GM04503 (cell line): ENCODE data around the gene MYO1E.
A peak's percentile ranks its signal among the peaks of the same experiment; 100 is the strongest.
"Not testable (repeated sequence)": the region's sequence is repeated elsewhere in the genome, so short reads cannot be mapped to it uniquely, and the experiment has no call there.

Experiments
- DNase-seq: peaks from one replicate; pipeline ENCODE4 v3.0.0-alpha.2; 2012; ENCODE audit warnings: low read depth

Gene MYO1E

GRCh38 chr15:59350421-59350732 is 22.3 kb downstream of the MYO1E start:
- no peak for DNase-seq

- peak; percentile 73 for DNase-seq
These were observed 22.8 kb downstream of the MYO1E start for GRCh38 chr15:59349680-59350420.

DNA sequence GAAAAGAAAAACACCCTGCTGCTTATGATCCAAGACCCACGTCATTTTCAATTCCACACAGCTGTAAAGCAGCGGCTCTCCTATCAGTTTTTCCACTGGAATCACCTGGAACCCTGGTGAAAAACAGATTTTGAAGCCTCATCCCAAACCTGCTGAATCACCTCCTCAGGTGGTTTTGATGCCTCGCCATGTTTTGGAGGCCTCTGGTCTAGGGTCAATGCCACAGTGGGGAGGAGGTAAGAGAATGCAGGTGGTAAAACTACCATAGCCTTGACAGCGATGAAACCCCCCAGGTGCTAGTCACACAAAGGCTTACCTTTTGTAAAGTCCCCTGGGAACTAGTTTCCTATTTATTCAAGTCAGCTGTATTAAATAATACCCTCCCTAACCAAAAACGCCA is 24.8 kb downstream of the MYO1E start:
- DNase-seq = no peak

- DNase-seq = no peak
These were observed 25.7 kb downstream of the MYO1E start for GRCh38 chr15:59346951-59347350.

DNA sequence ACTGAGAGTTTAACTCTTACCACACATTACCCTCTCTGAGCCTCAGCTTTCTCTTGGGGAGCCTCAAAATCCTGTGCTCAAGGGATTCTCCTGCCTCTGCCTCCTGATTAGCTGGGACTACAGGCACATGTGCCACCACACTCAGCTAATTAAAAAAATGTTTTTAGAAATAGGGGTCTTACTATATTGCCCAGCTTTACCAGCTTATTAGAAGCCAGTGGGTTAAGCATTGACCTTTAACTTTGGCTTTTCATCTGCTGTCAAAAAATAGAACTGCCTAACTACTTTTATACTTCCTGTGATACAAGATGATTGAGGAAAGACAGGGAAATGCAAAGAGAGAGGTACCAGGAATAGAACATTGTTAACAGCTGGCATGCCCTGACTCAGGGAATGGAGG is 27.3 kb downstream of the MYO1E start:
- no peak for DNase-seq

DNA sequence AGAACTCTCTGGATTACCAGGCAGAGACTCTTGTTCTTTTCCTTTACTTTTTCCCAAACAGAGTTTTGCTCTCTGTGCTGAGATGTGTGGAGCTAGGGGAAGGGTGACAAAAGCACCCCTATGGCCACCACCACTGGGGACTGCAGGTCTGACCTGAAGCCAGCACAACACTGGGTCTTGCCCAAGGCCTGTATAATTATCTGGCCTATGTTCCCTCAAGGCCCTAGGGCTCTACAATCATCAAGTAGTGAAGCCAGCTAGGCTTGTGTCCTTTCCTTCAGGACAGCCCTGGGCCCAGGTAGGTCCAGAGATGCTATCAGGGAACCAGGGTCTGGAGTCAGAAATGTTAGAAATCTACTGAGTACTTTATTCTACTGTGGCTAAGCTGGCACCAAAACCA is 28.4 kb downstream of the MYO1E start:
- no peak for DNase-seq

DNA sequence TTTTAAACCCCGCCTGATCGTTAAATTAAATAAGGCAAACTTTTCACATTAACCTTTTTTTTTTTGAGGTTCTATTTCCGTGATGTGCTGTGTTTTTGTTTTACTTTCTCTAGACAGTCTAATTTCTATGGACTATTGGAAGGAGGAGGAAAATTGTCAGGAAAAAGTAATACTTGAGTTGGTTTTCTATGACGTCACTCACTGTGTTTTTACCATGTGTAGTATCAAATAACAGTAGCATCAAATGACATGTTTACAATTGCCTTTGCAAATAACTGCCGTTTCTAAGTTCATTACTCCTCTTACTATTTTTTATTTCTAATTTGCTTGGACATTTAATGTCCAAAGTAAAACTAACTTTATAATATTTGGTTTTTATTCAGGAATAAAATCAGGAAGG is 32.3 kb downstream of the MYO1E start:
- no peak for DNase-seq

DNA sequence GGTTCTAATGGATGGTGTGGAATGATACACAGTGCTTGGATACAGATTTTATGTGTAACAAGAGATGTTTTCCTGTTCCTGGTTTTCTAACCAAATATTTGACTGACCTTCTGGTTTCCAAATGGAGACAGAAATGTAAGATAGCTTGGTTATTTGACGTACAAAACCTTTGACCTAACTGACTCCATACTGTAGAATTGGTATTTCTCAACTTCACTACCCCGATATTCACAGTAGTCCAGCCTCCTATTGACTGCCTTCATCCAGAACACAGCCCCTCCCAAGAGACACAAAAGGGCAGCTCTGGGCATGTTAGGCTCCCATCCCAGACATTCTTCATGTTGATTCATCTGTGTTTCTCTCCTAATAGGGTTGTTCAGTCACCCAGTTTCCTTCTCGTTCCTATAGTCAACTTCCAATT is 33.4 kb downstream of the MYO1E start:
- DNase-seq = peak; percentile 42

GRCh38 chr15:59338414-59338813 is 34.3 kb downstream of the MYO1E start:
- DNase-seq = no peak

DNA sequence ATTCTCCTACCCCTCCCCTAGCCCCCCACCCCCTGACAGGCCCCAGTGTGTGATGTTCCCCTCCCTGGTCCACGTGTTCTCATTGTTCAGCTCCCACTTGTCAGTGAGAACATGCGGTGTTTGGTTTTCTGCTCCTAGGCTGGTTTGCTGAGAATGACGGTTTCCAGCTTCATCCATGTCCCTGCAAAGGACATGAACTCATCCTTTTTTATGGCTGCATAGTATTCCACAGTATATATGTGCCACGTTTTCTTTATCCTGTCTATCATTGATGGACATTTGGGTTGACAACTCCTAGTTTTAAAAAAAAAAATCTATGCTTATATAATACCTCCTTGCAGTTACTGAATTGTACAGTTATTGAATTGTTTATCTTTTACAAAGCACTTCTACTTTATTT is 35.9 kb downstream of the MYO1E start:
- DNase-seq = not testable (repeated sequence)

GRCh38 chr15:59335207-59335786 is 37.4 kb downstream of the MYO1E start:
- no peak for DNase-seq

- DNase-seq = no peak
These were observed 38.6 kb downstream of the MYO1E start for GRCh38 chr15:59334076-59334415.

DNA sequence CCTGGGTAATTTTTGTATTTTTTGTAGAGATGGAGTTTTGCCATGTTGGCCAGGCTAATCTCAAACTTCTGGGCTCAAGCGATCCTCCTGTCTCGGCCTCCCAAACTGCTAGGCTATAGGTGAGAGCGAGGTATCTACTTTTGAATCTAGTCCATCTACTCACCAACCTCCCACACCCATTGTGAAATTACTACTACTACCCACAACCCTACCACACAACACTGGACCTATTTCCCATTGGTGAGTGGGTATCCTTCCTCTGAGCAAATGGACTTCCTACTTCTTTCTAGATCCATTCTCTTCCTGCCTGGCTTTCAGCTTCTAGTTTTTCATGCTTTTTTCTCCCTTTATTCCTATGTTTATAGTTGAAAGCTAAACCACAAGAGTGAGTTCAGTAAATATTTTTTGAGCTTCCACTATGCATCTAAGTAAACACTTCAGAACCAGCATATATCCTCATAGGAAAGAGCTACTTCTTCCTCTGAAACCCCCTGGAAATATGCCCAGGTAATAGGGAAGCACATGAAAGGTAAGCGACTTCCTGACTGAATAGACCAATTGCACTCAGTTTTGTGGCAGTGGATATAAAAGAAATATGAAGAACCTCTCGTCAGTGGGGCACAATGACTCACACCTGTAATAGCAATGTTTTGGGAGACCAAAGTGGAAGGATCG is 39.1 kb downstream of the MYO1E start:
- no peak for DNase-seq

GRCh38 chr15:59332009-59332408 is 40.7 kb downstream of the MYO1E start:
- DNase-seq = no peak

DNA sequence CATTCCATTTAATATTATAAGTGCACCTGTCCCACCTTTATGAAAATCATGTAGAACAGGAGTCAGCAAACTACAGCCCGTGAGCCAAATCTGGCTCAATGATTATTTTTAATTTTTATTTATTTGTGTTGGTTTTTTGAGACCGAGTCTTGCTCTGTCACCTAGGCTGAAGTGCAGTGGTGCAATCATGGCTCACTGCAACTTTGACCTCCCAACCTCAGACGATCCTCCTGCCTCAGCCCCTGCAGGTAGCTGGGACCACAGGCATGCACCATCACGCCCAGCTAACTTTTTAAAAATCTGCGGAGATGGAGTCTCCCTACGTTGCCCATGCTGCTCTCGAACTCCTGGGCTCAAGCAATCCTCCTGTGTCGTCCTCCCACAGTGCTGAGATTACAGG is 42.0 kb downstream of the MYO1E start:
- DNase-seq = no peak

- DNase-seq = no peak
These were observed 42.9 kb downstream of the MYO1E start for GRCh38 chr15:59329570-59330350.

GRCh38 chr15:59329091-59329490 is 43.6 kb downstream of the MYO1E start:
- no peak for DNase-seq

- DNase-seq = no peak
These were observed 44.7 kb downstream of the MYO1E start for GRCh38 chr15:59327942-59328341.

GRCh38 chr15:59326856-59327255 is 45.8 kb downstream of the MYO1E start:
- DNase-seq = no peak

- no peak for DNase-seq
These were observed 50.5 kb downstream of the MYO1E start for GRCh38 chr15:59322056-59322759.

DNA sequence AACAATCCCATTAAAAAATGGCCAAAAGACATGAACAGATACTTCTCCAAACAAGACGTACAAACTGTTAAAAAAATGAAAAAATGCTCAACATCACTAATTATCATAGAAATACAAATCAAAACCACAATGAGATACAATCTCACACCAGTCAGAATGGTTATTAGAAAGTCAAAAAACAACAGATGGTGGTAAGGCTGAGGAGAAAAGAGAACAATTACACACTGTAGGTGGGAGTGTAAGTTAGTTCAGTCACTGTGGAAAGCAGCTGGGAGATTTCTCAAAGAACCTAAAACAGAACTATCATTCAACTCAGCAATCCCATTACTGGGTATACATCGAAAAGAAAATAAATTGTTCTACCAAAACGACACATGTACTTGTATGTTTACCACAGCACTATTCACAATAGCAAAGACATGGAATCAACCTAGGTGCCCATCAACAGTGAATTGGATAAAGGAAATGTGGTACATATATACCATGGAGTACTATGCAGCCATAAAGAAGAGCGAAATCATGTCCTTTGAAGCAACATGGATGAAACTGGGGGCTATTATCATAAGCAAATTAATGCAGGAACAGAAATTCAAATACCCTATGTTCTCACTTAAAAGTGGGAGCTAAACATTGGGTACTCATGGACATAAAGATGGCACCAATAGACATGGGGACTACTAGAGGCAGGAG is 51.5 kb downstream of the MYO1E start:
- DNase-seq = no peak

- DNase-seq = no peak
These were observed 55.5 kb downstream of the MYO1E start for GRCh38 chr15:59317211-59317610.
